Coronary artery (tissue), 2 donors: ENCODE results near the gene MARK4.

Source experiments
- DNase-seq: peaks from one replicate; pipeline ENCODE4 v3.0.0-alpha.2; 2017; ENCODE audit warnings: low spot score
- H3K27ac ChIP-seq, 2 donors: fragments of 200-600 bp; sonication (generic); one replicate each; pipeline ENCODE4 v1.5.1; 2016 to 2019
- H3K4me3 ChIP-seq: fragments of 200-600 bp; sonication (generic); 2 replicates; pipeline ENCODE4 v1.5.1; 2016; ENCODE audit warnings: mild to moderate bottlenecking, moderate library complexity
- TF ChIP-seq, protein P1 (sequence below): fragments of 200-600 bp; sonication (generic); IDR thresholded peaks from one replicate; pipeline ENCODE4 v1.5.1; 2019; ENCODE audit warnings: antibody characterized with exemption

The MARK4 gene

DNA sequence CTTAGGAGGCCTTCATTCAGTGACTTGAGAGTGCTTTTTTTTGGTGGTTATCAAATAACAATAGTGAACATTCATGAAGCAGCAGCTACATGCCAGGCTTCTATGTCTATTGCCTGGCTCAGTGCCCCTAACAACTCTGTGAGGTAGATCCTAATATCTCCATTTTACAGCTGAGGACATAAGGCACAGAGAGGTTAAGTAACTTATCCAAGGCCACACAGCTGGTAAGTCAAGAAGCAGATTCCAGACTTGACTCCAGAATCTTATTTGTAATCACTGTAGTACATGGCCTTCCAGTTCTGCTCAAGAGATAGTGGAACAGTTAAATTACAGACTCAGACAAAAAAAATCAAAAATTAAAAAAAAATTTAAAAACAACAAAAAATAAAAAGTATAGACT, 44.8 kb downstream of the MARK4 start:
- DNase-seq: no peak
- no peak overlapping the region for H3K27ac ChIP-seq
- H3K4me3 ChIP-seq: no peak overlapping the region
- TF ChIP-seq, protein P1, sequence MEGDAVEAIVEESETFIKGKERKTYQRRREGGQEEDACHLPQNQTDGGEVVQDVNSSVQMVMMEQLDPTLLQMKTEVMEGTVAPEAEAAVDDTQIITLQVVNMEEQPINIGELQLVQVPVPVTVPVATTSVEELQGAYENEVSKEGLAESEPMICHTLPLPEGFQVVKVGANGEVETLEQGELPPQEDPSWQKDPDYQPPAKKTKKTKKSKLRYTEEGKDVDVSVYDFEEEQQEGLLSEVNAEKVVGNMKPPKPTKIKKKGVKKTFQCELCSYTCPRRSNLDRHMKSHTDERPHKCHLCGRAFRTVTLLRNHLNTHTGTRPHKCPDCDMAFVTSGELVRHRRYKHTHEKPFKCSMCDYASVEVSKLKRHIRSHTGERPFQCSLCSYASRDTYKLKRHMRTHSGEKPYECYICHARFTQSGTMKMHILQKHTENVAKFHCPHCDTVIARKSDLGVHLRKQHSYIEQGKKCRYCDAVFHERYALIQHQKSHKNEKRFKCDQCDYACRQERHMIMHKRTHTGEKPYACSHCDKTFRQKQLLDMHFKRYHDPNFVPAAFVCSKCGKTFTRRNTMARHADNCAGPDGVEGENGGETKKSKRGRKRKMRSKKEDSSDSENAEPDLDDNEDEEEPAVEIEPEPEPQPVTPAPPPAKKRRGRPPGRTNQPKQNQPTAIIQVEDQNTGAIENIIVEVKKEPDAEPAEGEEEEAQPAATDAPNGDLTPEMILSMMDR: no peak

DNA sequence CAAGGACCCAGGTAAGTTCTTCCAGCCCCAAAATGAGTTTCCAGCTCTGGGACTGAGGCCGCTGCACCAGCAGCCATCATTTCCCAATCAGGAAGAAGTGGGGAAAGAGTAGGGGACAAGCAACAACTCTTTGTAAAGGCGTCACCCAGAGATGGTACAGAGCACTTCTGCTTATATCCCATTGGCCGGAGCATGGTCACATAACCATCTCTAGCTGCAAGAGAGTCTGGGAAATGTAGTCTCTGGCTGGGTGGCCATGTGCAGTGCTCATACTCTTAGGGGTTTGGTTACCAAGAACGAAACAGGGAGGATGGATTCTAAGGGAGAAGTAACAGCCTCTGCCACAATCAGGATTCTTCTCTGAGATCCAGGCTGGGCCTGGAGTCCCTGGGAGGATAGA, 45.3 kb downstream of the MARK4 start:
- Histone ChIP-seq H3K4me3 (no peak overlapping the region), H3K27ac (no peak overlapping the region)
- TF ChIP-seq, protein P1: no peak
- no peak for DNase-seq

DNA sequence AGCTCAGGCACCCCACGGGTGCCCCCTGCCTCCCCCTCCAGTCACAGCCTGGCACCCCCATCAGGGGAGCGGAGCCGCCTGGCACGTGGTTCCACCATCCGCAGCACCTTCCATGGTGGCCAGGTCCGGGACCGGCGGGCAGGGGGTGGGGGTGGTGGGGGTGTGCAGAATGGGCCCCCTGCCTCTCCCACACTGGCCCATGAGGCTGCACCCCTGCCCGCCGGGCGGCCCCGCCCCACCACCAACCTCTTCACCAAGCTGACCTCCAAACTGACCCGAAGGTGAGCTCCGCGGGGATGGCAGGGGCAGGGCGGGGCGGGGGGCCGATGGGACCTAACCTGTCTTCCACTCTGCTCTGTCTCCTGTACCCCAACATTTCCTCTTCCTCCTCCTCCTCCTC, 46.6 kb downstream of the MARK4 start:
- Histone ChIP-seq H3K27ac (no peak overlapping the region), H3K4me3 (no peak overlapping the region)
- TF ChIP-seq, protein P1: no peak
- DNase-seq: no peak

DNA sequence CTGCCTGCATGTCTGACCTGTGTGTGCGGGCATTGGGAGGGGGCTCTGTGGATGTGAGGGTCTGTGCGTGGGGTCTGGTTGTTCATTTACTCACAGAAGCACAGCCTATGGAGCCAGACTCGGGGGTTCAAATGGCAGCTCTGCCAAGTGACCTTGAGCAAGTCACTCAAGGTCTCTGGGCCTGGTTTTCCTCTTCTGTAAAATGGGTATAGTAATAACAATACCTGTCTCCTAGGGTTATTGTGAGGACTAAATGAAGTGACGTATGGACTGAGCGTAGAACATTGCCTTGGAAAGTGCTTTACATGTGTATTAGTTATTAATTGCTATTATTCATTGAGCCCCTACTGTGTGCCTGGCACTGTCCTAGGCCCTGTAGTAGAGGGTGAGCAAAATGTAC, 47.2 kb downstream of the MARK4 start:
- H3K4me3 ChIP-seq: no peak overlapping the region
- no peak overlapping the region for H3K27ac ChIP-seq
- no peak for DNase-seq
- TF ChIP-seq, protein P1: no peak

GRCh38 chr19:45299719-45300118, 48.6 kb downstream of the MARK4 start:
- Histone ChIP-seq H3K4me3 (no peak overlapping the region), H3K27ac (no peak overlapping the region)
- no peak for DNase-seq
- TF ChIP-seq, protein P1: no peak

GRCh38 chr19:45302416-45302815, 51.3 kb downstream of the MARK4 start:
- Histone ChIP-seq H3K27ac (no peak overlapping the region), H3K4me3 (no peak overlapping the region)
- TF ChIP-seq, protein P1: no peak
- DNase-seq: no peak

GRCh38 chr19:45303269-45304060, 52.4 kb downstream of the MARK4 start:
- no peak for DNase-seq
- Histone ChIP-seq H3K4me3 (no peak overlapping the region), H3K27ac (no peak overlapping the region)
- TF ChIP-seq, protein P1: no peak
